GM18520 (cell line): ENCODE measurements around the gene GRM4.

Experiments
- ATAC-seq: cut with Tn5 transposase; IDR thresholded peaks from one replicate; pipeline ENCODE4 v1.9.1; 2021; ENCODE audit not compliant: unreplicated experiment

GRM4 gene

GRCh38 chr6:34143196-34143883, 2.5 kb downstream of the GRM4 start:
- no peak for ATAC-seq

GRCh38 chr6:34142061-34142998, 3.6 kb downstream of the GRM4 start:
- no peak for ATAC-seq

- no peak for ATAC-seq
These were observed 5.8 kb downstream of the GRM4 start for GRCh38 chr6:34140075-34140474.

DNA sequence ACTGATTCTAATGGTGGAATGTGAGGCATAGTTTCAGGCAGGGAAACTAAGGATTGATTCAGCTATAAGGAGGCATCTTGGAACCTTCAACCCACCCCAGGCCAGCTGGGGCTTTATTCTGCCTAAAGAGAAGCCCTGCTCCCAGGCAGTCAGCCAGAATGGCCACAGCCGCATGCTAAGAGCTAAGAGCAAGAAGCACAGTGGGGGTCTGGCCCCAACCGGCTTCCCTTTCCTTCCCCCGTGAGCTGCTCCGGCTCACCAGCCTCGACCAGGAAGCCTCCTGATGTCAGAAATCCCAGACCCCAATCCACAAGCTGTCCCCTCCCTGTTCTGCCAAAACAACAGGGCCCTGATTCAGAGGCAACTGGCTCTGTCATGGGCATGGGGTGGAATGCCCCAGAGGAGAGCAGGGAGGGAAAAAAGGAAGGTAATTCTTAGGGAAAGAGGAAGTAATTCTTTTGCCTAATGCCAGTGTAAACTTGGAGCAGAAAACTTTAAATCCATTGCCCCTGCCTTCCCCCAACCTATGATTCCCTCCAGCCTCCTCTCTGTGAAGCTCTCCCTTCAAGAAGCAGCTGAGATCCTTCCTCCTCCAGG, 6.9 kb downstream of the GRM4 start:
- ATAC-seq = no peak

DNA sequence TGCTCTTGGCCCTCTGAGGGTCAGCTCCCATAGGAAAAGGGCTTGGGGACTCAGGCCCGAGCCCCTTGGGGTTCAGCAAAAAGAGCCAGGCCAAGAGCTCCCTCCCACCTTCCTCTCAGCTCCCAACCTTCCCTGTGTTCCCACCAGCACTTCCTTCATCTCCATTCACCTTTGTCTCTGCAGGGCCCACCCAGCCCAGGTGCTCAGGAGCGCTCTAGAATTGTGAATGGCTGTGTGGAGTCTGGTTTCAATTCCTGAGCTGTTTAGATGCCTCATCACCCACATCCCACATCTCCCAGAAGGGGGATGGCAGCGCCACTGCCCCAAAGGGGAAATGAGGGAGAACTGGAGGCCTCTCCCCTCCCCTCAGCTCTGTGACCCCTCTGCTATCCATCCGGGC, 7.7 kb downstream of the GRM4 start:
- ATAC-seq = no peak

- ATAC-seq = no peak
These were observed 10.3 kb downstream of the GRM4 start for GRCh38 chr6:34135541-34135940.

DNA sequence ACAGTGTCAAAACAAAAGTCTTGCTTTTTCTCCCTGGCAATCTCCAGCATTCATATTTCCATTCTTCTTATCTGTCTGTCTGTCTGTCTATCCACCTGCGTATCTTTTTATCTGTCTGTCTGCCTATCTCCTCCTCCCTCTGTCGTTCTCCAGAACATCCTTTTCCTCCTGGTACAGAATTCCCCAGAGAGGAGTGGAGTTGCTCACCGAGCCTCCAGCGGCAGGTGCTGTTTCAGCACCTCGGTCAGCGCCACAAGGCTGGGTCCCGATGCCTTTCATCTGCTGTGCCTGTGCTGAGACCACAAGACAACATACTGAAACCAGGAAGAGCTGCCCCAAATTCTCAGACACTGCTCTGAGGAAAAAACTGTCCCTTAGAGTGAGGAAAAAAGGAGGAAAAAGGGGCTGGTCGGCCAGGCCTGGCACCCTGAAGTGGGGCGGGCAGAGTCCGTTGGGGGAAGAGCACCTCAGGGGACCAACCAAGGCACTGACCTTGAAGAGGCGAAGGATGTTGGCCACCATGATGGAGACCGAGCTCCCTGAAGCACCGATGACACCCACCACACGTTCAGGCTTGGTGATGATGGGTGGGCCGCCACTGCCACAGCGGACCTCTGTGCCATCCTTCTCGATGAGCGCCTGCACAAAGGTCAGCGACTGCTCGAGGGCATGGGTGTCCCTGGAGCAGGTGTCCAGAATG, 13.3 kb downstream of the GRM4 start:
- no peak for ATAC-seq

DNA sequence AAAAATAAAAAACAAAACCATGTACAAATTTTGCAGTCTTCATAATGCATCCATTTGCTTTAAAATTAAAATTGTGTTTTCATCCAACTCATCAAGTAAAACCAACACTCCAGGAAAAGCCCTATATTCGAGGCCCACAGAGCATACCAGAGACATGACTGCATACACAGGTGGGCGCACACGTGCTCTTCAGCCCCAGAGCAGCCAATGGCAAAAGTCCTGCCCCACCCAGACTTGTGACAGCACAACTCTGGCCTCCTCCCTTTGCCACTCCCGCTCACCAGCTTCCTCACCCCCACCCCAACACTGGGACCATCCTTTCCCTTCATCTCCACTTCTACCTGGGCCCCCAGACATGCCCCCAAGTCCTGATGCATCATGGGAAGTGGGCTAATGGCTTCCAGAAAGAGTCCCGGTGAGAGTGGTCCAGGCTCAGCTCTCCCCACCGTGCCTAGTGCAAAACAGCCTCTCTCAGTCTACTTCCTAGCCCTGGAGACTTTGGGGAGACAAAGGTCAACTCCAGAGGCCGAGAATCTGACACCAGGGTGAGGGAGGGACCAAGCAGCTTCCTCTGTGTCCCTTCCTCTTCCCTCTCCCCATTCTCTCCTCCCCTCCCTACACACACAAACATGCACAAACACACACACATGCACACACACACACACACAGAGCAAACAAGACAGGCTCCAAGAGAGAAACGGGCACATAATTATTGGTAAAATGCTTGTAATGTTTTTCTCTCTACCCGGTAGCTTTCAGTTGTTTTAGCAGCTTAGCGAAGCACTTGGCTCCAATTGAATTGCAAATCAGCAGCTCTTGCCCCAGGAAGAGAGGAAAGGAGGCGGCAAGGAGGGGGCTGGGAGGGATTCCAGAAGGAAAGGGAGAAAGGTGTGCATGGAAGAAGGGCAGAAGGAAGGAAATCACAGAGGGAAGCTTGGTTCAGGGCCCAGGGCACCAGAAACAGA, 14.3 kb downstream of the GRM4 start:
- no peak for ATAC-seq

DNA sequence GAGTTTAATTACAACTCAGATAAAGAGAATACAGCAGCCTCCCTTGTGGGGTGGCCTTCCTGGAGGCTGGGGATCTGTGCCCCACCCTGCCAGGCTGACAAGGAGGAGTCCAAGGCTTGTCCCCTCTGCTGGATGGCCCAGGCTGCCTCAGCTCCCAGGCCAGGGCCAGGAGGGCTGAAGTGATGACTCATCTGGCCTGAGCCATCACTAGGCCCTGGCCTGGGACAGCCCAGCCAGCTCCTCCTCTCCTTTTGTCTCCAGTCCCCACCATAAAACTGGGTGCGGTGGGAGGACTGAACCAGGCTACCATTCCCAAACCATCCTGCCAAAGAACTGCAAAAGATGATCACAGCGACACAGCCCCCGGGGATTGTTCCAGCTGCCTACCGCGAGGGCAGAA, 15.0 kb downstream of the GRM4 start:
- no peak for ATAC-seq

DNA sequence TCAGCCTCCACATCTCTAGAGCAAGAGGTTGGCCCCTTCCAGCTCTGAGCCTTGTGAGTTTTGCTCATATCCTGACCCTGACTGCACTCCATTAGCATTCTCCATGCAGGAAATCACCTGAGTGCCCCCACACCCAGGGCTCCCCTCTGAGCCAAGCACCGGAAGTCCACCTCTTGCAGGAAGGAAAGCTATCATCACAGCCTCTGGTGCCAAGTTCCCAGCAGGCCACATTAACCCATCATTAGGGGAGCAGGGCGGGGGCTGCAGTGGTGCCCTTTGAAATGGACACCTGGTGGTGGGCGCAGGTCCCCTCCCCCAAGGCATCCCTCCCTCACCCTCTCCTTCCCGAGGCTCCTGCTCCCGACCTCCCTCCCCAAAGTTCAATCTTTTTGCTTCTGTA, 16.1 kb downstream of the GRM4 start:
- no peak for ATAC-seq

GRCh38 chr6:34128045-34128444, 17.8 kb downstream of the GRM4 start:
- ATAC-seq = no peak

DNA sequence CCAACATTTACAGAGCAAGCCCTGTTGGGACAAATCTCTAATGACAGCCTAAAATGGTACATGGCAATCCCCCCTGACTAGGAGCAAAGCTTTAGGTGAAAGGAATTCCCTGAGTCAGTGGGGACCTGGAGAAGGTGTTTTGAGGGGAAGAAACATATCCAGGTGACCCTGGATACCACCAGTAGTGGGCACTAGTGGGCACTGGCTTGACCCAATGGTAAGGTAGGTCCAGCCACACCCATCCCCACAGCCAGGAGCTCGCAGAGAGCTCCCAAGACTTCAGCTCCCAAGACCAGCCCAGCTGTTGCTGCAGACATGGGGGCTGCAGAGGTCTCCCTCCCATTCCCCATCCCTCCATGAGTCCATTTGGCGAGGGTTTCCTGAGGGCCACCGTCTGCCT, 19.5 kb downstream of the GRM4 start:
- ATAC-seq = no peak

DNA sequence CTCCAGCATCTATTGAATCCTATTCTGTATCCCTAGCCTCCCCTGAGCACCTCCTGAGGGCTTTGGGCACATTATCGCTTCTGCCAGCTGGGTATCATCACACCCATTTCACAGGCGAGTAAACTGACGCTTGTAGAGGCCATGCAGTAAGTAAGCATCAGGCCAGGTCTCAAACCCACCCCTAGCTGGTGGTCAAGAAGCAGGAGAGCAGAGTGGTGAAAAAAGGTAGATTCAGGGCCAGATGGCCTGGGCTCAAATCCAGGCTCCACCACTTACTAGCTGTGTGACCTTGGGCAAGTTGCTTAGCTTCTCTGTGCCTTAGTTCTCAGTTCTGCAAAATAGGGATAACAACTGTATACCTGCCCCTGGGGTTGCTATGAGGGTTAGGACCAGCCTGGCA, 19.9 kb downstream of the GRM4 start:
- ATAC-seq = no peak

DNA sequence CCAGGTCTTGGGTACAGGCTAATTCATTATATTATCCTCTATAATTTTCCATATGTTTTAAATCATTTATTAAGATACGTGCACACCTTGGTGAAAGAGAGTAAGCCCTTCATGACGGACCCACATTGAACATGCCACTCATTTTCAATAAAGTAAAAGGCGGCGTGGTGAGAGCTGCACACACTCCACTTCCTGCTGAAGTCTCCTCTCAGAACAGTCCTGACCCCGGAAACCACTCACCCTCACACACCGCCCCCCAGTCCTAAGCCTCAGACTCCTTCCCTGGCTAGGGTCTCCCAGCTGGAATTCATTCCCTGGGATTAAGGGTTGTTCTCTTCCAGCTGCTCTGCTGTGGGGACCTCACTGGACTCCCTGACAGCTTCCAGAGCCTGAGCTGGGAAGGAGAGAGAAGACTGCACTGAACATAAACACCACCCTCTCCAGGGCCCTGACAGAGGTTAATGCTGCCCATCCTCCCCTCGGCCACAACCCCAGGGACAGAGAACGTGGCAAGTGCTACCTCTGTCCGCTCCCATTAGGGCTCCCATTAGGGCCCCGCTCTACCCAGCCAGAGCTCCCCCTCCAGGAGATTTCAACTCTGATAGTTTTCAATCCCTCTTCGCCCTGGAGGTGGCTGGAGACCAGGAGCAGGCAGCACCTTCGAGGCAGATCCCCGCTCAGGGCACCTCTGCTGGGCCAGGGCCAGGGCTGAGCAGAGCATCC, 24.8 kb downstream of the GRM4 start:
- no peak for ATAC-seq

DNA sequence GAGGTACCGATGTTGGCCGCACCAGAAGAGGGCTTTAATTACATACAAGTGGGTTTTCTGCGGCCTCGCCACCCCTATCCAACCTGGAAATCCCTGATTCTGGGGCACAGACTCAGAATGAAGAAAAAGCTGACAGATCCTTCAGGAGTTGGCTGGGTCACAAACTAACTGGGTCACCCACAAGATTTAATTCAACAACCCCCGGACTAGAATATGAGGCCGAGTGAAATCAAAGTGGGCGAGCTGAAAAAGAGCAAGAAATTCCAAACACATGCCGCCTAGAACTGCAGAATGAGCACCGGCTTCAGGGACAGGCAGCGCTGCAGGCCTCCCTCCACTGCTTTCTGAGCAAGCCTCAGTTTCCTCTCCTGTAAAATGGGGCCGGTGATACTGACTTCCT, 30.0 kb downstream of the GRM4 start:
- ATAC-seq = no peak

DNA sequence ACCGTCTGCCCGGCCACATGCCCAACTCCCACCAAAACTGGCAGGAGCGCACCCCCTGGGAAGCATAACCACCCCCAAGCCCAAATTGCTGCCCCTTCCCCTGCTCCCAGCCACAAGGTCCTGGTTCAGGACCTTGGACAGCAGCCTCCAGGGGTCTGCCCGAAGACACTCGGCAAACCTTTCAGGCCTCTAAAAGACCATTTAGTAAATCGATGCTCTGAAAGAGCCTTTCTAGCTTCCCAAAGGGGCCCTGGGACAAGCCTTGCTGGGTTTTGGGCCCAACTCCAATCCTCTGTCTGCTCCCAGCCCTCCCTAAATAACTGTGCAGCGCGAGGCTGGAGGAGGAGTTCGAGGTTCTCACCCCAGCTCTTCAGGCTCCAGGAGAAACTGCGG, 30.5 kb downstream of the GRM4 start:
- ATAC-seq = no peak

DNA sequence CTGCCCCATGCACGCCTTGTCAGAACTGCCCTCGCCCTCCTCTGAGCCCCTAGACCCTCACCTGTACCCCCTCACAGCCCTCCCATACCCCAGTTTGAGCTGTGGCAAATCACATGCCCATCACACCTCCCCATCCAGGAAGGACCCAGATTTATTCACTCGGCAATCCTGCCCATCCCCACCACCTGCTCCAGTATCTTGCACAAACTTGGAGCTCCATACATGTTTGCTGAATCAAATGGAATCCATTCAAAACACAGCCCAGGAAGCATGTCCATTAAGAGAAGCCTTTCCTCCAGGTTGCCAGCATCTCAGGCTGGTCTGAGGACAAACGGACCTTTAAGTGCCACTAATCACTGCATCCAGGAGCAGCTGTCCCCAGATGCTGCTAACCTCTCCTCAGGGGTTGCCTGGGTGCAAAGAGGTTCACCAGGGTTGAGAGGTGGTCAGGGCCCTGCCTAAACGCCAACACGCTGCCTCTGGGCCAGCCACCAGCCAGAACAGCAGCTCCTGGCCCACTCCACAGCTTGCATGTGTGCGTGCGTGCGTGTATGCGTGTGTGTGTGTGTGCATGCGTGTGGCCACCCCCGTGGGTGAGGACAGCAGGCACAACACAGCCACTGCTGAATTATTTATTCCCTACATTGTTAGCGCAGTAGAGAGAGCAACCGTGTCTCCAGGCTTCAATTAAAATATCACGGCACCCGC, 31.0 kb downstream of the GRM4 start:
- no peak for ATAC-seq

GRCh38 chr6:34113532-34113931, 32.4 kb downstream of the GRM4 start:
- ATAC-seq = no peak

DNA sequence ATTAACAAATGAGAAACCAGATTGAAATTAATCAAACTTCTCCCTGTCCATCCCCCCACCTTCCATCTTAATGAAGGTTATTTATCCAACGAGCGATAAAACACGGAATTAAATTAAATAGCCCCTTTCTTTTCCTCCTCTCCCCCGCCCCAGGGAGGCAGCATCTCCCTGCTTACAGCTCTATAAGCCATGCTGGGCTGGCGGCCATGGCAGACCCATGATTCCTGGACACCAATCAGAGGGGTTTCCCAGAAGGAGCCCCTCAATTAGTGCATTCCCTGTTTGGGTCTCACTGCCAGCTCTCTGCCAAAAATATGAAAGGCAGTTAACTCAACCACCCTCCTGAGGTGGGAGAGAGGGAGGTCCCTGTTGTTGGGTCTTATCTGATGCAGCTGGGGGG, 33.8 kb downstream of the GRM4 start:
- no peak for ATAC-seq
